C4-2B (cell line): ENCODE results near the gene TCEAL4.

Experiments used
- H3K27ac ChIP-seq: fragments of 450-650 bp; 2 replicates; pipeline ENCODE4 v1.5.1; 2017
- ZFX ChIP-seq: fragments of 450-650 bp; IDR thresholded peaks from 2 replicates; pipeline ENCODE4 v1.6.1; 2017
- TF ChIP-seq, protein P1 (sequence below): fragments of 450-650 bp; conservative IDR thresholded peaks from 2 replicates; pipeline ENCODE4 v1.5.1; 2017; ENCODE audit warnings: mild to moderate bottlenecking

Gene TCEAL4

DNA sequence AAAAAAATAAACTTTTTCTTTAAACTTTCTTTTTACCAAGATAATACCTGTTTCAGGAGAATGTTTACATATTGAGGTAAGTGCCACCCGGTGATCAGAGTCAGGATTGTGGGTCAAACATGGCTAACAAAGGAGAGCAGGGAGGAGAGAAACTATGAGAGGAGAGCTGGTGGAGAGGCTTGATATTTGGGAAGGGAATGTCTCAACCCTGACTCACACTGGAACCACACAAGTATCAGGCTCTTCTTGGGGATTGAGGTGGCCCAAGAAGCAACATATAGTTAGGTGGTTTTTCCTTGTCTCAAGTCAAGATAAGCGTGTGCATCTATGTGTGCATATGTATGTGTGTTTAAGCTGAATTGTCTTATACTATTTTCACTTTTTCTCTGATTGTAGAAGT, 50.1 kb downstream of the TCEAL4 start:
- TF ChIP-seq, protein P1, sequence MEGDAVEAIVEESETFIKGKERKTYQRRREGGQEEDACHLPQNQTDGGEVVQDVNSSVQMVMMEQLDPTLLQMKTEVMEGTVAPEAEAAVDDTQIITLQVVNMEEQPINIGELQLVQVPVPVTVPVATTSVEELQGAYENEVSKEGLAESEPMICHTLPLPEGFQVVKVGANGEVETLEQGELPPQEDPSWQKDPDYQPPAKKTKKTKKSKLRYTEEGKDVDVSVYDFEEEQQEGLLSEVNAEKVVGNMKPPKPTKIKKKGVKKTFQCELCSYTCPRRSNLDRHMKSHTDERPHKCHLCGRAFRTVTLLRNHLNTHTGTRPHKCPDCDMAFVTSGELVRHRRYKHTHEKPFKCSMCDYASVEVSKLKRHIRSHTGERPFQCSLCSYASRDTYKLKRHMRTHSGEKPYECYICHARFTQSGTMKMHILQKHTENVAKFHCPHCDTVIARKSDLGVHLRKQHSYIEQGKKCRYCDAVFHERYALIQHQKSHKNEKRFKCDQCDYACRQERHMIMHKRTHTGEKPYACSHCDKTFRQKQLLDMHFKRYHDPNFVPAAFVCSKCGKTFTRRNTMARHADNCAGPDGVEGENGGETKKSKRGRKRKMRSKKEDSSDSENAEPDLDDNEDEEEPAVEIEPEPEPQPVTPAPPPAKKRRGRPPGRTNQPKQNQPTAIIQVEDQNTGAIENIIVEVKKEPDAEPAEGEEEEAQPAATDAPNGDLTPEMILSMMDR, result no peak
- no peak for TF ChIP-seq ZFX
- H3K27ac ChIP-seq, result no peak overlapping the region
